Caco-2 (cell line): ENCODE measurements around the gene ANKRD44. TPM values are rescaled to one million over a fixed set of nuclear protein-coding genes. Genes with fewer than 3 reads are reported as not detected.

Experiments
- BruUV-seq: library from RNA; stranded (reverse); fragments of 400-500 nt; replicated peaks from 2 replicates; lab custom pipeline; 2021; lab: Mats Ljungman, UMichigan
- CTCF ChIA-PET: fragments of 300-600 bp; sonication (Branson Sonifier 250); formaldehyde crosslinking; loops from one replicate; lab custom pipeline; 2022; ENCODE audit warnings: antibody characterized with exemption; lab: Charles Lee
- POLR2A ChIA-PET: fragments of 300-600 bp; sonication (Branson Sonifier 250); formaldehyde crosslinking; loops from one replicate; lab custom pipeline; 2022; ENCODE audit warnings: antibody characterized with exemption; lab: Charles Lee
- DNase-seq, 2 experiments: peaks; one replicate each; pipeline versions ENCODE4 v3.0.0 to v3.0.0-alpha.2; 2020 to 2022
- H3K27me3 ChIP-seq: replicated peaks from 2 replicates; pipeline ENCODE4 v1.6.0; 2011; ENCODE audit warnings: low read length; ENCODE audit not compliant: control insufficient read depth, insufficient read depth
- H3K36me3 ChIP-seq: 2 replicates; pipeline ENCODE4 v1.5.1; 2011; ENCODE audit warnings: low read length; ENCODE audit not compliant: control insufficient read depth, insufficient read depth
- H3K4me1 ChIP-seq: fragments of 250-450 bp; sonication (Bioruptor Pico); 2 replicates; pipeline ENCODE4 v1.5.1; 2020; ENCODE audit warnings: mild to moderate bottlenecking
- H3K4me3 ChIP-seq: 2 replicates; pipeline ENCODE4 v1.5.1; 2011; ENCODE audit warnings: low read depth, mild to moderate bottlenecking, control low read depth, low read length
- H3K9me3 ChIP-seq: fragments of 250-450 bp; sonication (Bioruptor Pico); 2 replicates; pipeline ENCODE4 v1.5.1; 2020; ENCODE audit warnings: mild to moderate bottlenecking, moderate library complexity
- H3K27ac Mint-ChIP-seq: one replicate; pipeline ENCODE4 v1.8.0; 2022; ENCODE audit warnings: mixed read lengths; ENCODE audit not compliant: unreplicated experiment
- H3K27me3 Mint-ChIP-seq: one replicate; pipeline ENCODE4 v1.8.0; 2022; ENCODE audit warnings: mixed read lengths; ENCODE audit not compliant: insufficient read depth, unreplicated experiment
- H3K36me3 Mint-ChIP-seq: one replicate; pipeline ENCODE4 v1.8.0; 2022; ENCODE audit warnings: mild to moderate bottlenecking, mixed read lengths; ENCODE audit not compliant: insufficient read depth, unreplicated experiment
- H3K4me1 Mint-ChIP-seq: one replicate; pipeline ENCODE4 v1.8.0; 2022; ENCODE audit warnings: low read depth, mixed read lengths; ENCODE audit not compliant: unreplicated experiment
- H3K4me3 Mint-ChIP-seq: one replicate; pipeline ENCODE4 v1.8.0; 2022; ENCODE audit warnings: mild to moderate bottlenecking, moderate library complexity, mixed read lengths; ENCODE audit not compliant: unreplicated experiment
- H3K9me3 Mint-ChIP-seq: one replicate; pipeline ENCODE4 v1.8.0; 2022; ENCODE audit warnings: mixed read lengths; ENCODE audit not compliant: unreplicated experiment
- intact Hi-C: fragments of 100-400 bp; cut with micrococcal nuclease; formaldehyde crosslinking; loops from one replicate; pipeline ENCODE4 v1.10.0; 2022; ENCODE audit not compliant: unreplicated experiment
- total RNA-seq: library from RNA; stranded (reverse); gene quantifications from 2 replicates; pipeline ENCODE4 v1.2.3, GENCODE V29; 2022
- TF ChIP-seq, protein P1 (sequence below), 2 experiments: fragments of 200-600 bp in 1 of 2; IDR thresholded peaks; 1 replicate in 1 of 2; 2 replicates in 1 of 2; pipeline versions ENCODE4 v1.5.1 to v1.8.0; 2011 to 2022; ENCODE audit warnings: antibody characterized with exemption in 1 of 2, control low read depth in 1 of 2, inconsistent platforms in 1 of 2, low read depth in 1 of 2, low read length in 1 of 2, mild to moderate bottlenecking in 1 of 2, moderate library complexity in 1 of 2; ENCODE audit not compliant: insufficient read depth in 1 of 2, severe bottlenecking in 1 of 2, unreplicated experiment in 1 of 2

Gene ANKRD44
- total RNA-seq, 1 experiment from 2014 or later, result 1.0 TPM

DNA sequence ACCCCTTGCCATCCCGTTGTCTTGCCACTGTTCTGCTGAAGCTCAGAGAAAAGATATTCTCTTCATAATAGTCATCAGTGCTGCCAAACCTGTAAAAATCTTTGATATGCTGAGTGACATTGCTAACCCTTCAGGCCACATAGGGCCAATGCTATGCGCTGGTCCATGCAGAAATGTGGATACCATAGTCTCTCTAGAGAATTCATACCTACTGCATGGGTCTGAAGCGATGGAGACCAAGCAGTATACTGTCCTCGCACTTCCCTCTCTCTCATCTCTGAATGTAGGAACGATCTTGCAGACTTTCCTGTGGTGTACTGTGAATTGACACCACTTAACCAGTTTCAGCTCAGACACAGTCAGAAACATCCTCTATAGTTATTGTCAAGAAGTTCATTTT, 17.9 kb upstream of the ANKRD44 start:
- Mint-ChIP-seq H3K4me1 (peaks cover 7% of the 10 kb centered on the region), H3K9me3 (no peaks in the 10 kb centered on the region), H3K27me3 (peaks cover 4% of the 10 kb centered on the region), H3K36me3 (no peaks in the 10 kb centered on the region), H3K4me3 (no peak overlapping the region), H3K27ac (no peak overlapping the region)
- ChIA-PET POLR2A (no interaction called here), CTCF (no interaction called here)
- H3K27me3 ChIP-seq, result no peaks in the 10 kb centered on the region
- BruUV-seq, result no TSS peak
- H3K36me3 ChIP-seq, result no peaks in the 10 kb centered on the region
- H3K9me3 ChIP-seq, result 0 out of 2 replicates have a peak, but pooled peaks cover 3% of the 10 kb centered on the region
- peaks cover 8% of the 10 kb centered on the region for H3K4me1 ChIP-seq
- no peak overlapping the region for H3K4me3 ChIP-seq
- DNase-seq, result no peak
- TF ChIP-seq, protein P1, sequence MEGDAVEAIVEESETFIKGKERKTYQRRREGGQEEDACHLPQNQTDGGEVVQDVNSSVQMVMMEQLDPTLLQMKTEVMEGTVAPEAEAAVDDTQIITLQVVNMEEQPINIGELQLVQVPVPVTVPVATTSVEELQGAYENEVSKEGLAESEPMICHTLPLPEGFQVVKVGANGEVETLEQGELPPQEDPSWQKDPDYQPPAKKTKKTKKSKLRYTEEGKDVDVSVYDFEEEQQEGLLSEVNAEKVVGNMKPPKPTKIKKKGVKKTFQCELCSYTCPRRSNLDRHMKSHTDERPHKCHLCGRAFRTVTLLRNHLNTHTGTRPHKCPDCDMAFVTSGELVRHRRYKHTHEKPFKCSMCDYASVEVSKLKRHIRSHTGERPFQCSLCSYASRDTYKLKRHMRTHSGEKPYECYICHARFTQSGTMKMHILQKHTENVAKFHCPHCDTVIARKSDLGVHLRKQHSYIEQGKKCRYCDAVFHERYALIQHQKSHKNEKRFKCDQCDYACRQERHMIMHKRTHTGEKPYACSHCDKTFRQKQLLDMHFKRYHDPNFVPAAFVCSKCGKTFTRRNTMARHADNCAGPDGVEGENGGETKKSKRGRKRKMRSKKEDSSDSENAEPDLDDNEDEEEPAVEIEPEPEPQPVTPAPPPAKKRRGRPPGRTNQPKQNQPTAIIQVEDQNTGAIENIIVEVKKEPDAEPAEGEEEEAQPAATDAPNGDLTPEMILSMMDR (IDR thresholded peaks at IDR 0.05; ENCODE audit: insufficient read depth in 1 of 2, low read depth in 1 of 2, low read length in 1 of 2, severe bottlenecking in 1 of 2, unreplicated experiment in 1 of 2), result no peak
- intact Hi-C loops, result no loop called here

DNA sequence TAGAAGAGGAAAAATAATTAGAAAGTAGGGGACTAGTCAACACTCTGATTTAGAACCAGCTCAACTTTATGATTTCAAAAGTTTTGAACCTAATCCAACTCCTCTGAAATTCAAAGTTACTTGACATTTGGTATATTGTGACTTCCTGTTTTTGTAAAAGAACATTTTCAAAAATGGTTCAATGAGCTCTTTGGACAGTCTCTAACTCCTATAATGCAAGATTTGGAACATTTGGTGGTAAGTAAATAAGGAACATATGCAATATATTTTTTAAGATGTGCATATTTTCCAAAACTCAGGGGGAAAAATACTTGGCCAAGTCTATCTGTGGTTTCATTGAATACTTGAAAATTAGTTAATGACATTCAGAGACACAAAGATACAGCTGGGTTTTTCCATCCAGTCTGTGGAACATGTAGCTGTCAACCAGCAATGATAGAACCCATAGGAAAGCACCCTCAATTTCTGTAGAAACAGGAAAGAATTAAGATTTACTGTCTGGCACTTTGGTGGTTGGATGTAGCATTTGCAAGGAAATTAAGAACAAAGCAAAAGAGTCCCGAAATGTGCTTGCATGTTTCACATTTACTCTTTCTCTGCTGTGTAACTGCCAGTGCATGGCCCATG, 17.0 kb upstream of the ANKRD44 start:
- H3K36me3 Mint-ChIP-seq, result no peaks in the 10 kb centered on the region
- BruUV-seq, result no TSS peak
- H3K4me1 Mint-ChIP-seq, result peaks cover 16% of the 10 kb centered on the region
- Histone ChIP-seq H3K9me3 (0 out of 2 replicates have a peak, but pooled peaks cover 3% of the 10 kb centered on the region), H3K27me3 (no peaks in the 10 kb centered on the region), H3K36me3 (no peaks in the 10 kb centered on the region), H3K4me3 (no peak overlapping the region), H3K4me1 (peaks cover 15% of the 10 kb centered on the region)
- intact Hi-C loops, result no loop called here
- ChIA-PET POLR2A (no interaction called here), CTCF (no interaction called here)
- DNase-seq, result no peak
- H3K27me3 Mint-ChIP-seq, result peaks cover 9% of the 10 kb centered on the region
- TF ChIP-seq, protein P1 (IDR thresholded peaks at IDR 0.05; ENCODE audit: insufficient read depth in 1 of 2, low read depth in 1 of 2, low read length in 1 of 2, severe bottlenecking in 1 of 2, unreplicated experiment in 1 of 2), result no peak
- H3K27ac Mint-ChIP-seq, result no peak overlapping the region
- H3K9me3 Mint-ChIP-seq, result no peaks in the 10 kb centered on the region
- no peak overlapping the region for H3K4me3 Mint-ChIP-seq

DNA sequence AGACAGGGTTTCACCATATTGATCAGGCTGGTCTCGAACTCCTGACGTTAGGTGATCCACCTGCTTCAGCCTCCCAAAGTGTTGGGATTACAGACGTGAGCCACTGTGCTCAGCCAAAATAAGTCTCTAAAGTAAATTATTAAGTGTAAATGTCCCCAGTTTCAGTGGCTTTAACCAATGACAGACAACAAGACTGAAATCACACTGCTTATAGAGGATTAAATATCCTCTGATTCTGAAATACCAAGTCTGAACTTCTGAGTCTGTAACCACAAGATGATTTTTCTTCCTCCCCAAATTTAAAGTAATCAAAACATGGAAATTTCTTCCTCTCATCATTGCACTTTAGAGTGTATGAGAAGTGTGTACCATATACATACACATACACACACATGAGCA, 16.5 kb upstream of the ANKRD44 start:
- H3K4me1 Mint-ChIP-seq, result peaks cover 18% of the 10 kb centered on the region
- intact Hi-C loops, result no loop called here
- Histone ChIP-seq H3K4me1 (peaks cover 16% of the 10 kb centered on the region), H3K4me3 (no peak overlapping the region), H3K9me3 (0 out of 2 replicates have a peak, but pooled peaks cover 3% of the 10 kb centered on the region), H3K27me3 (no peaks in the 10 kb centered on the region), H3K36me3 (no peaks in the 10 kb centered on the region)
- no TSS peak for BruUV-seq
- H3K27ac Mint-ChIP-seq, result no peak overlapping the region
- H3K4me3 Mint-ChIP-seq, result no peak overlapping the region
- no peaks in the 10 kb centered on the region for H3K36me3 Mint-ChIP-seq
- TF ChIP-seq, protein P1 (IDR thresholded peaks at IDR 0.05; ENCODE audit: insufficient read depth in 1 of 2, low read depth in 1 of 2, low read length in 1 of 2, severe bottlenecking in 1 of 2, unreplicated experiment in 1 of 2), result no peak
- ChIA-PET CTCF (no interaction called here), POLR2A (no interaction called here)
- DNase-seq, result no peak
- H3K9me3 Mint-ChIP-seq, result no peaks in the 10 kb centered on the region
- peaks cover 9% of the 10 kb centered on the region for H3K27me3 Mint-ChIP-seq
